Measurements from ENCODE around the gene ZNF174. TPM values are rescaled to one million over a fixed set of nuclear protein-coding genes. Genes with fewer than 3 reads are reported as not detected.

Gene ZNF174
- total RNA-seq, 4 donors from 2014 or later = 12.3 to 16.4 (median 13.4) TPM

DNA sequence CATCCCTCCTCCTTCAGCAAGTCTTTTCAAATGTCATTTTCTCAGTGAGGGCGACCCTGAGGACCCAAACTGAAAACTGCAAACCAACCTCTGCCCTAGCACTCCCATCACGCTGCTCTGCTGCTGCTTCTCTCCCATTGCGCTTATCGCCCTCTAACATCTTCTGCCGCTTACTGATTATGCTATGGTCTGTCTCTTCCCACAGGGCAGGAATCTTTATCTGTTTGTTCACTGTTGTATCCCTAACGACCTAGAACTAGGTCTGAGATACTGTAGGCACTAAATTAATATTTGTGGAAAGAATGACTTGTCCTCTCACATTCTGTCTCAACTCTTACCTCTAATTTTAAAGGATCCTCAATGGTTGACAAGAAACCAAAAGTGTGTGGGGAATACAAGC is 12.7 kb upstream of the ZNF174 start:
- intact Hi-C loops (cut with DNase I; ENCODE audit: low total_unique reads) = no loop called here
- no peak for TF ChIP-seq POLR2A (IDR thresholded peaks at IDR 0.05)
- TF ChIP-seq, protein P1, sequence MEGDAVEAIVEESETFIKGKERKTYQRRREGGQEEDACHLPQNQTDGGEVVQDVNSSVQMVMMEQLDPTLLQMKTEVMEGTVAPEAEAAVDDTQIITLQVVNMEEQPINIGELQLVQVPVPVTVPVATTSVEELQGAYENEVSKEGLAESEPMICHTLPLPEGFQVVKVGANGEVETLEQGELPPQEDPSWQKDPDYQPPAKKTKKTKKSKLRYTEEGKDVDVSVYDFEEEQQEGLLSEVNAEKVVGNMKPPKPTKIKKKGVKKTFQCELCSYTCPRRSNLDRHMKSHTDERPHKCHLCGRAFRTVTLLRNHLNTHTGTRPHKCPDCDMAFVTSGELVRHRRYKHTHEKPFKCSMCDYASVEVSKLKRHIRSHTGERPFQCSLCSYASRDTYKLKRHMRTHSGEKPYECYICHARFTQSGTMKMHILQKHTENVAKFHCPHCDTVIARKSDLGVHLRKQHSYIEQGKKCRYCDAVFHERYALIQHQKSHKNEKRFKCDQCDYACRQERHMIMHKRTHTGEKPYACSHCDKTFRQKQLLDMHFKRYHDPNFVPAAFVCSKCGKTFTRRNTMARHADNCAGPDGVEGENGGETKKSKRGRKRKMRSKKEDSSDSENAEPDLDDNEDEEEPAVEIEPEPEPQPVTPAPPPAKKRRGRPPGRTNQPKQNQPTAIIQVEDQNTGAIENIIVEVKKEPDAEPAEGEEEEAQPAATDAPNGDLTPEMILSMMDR (IDR thresholded peaks at IDR 0.05) = no peak
- WGBS, 2 donors = 98% methylated on average over 6 of the region's 6 CpGs
- H3K4me3 ChIP-seq (ENCODE audit: low read depth, poor library complexity, severe bottlenecking) = no peak overlapping the region
- no peak for DNase-seq (ENCODE audit: low spot score in 2 of 2)

DNA sequence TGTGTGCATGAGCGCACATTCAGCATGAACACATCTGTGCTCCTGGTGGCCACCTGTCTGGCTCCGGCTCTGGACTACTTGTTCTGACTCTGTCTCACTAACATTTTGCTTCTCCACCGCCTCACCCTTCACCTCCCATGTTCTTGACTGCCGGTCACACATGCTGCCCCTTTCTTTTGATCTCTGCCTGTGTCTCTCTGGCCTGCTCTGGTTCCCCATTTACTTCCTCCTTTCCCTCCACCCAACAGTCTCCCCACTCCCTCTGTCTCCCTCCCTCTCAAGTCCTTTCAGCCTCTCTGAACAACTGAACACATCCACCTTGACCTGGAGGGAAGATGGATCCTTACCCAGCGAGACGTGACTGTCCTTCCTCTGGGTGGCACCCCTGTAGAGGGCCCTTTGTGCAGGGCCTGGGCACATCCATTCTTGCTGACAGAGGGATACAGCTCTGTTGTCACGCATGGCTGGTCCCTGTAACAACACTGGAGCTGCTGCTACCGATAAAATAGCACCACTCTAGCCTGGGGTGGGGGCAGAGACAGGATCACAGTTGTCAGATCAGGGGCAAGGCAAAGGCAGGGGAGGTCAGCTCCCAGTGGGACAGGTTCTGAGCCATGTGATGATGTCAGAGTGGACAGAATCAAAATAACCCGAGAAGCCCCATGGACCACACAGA is 11.2 kb upstream of the ZNF174 start:
- H3K4me3 ChIP-seq (ENCODE audit: low read depth, poor library complexity, severe bottlenecking) = no peak overlapping the region
- intact Hi-C loops (cut with DNase I; ENCODE audit: low total_unique reads) = no loop called here
- no peak for TF ChIP-seq POLR2A (IDR thresholded peaks at IDR 0.05)
- TF ChIP-seq, protein P1 (IDR thresholded peaks at IDR 0.05) = no peak
- 84 to 85% methylated on average over 9 of the region's 9 CpGs for WGBS, 2 donors
- DNase-seq (ENCODE audit: low spot score in 2 of 2) = no peak

DNA sequence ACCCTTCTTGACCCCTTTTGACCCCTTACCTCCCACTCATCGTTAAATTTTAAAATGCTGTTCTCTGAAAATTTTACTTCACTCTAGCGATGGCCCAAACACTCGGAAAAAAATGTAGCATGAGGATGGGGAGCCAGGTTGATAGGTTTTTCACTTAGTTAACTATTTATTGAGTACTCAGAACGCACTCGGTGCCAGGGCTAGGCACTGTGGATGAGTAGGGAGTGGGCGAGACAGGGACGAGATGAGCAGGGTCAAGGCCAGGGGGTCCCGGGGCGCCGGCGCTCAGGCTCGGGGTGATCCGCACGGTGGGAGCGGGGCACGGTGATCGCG is 603 bp upstream of the ZNF174 start:
- 0 to 1% methylated on average over 12 to 18 of the region's 18 CpGs for WGBS, 2 donors
- DNase-seq (ENCODE audit: low spot score in 2 of 2) = no peak
- peak overlapping the region; percentile 82 for H3K4me3 ChIP-seq (ENCODE audit: low read depth, poor library complexity, severe bottlenecking)
- intact Hi-C loops (cut with DNase I; ENCODE audit: low total_unique reads) = loop anchor here (10.0 kb wide), 1 partner anchor 96 kb away; the partner anchor contains the start of genes TIGD7 and ZNF75A
- TF ChIP-seq, protein P1 (IDR thresholded peaks at IDR 0.05) = no peak
- no peak for TF ChIP-seq POLR2A (IDR thresholded peaks at IDR 0.05)

DNA sequence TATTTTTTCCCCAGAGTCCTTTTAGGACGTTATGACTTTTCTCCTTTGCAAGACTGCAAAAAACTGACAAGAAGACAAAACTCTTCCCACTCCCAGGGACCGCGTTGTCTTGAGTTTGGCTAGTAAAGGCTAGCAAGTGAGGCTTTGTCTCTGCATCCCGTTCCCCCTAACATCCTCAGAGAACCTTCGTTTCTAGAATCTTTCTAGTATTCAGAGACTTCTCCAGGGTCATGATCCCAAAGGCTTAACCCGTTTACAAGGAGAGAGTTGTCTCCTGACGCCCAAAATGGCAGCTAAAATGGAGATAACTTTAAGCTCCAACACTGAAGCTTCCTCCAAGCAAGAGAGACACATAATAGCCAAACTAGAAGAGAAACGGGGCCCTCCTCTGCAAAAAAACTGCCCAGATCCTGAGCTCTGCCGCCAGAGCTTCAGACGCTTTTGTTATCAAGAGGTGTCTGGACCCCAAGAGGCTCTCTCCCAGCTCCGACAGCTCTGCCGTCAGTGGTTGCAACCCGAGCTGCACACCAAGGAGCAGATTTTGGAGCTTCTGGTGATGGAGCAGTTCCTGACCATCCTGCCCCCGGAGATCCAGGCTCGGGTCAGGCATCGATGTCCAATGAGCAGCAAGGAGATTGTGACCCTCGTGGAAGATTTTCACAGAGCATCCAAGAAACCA is 843 bp downstream of the ZNF174 start:
- 30 to 37% methylated on average over 17 of the region's 17 CpGs for WGBS, 2 donors
- peak overlapping the region; percentile 59 for H3K4me3 ChIP-seq (ENCODE audit: low read depth, poor library complexity, severe bottlenecking)
- intact Hi-C loops (cut with DNase I; ENCODE audit: low total_unique reads) = loop anchor here (10.0 kb wide), 1 partner anchor 97 kb away; the partner anchor contains the start of genes TIGD7 and ZNF75A
- TF ChIP-seq POLR2A (IDR thresholded peaks at IDR 0.05) = no peak
- TF ChIP-seq, protein P1 (IDR thresholded peaks at IDR 0.05) = no peak
- DNase-seq (ENCODE audit: low spot score in 2 of 2) = no peak

DNA sequence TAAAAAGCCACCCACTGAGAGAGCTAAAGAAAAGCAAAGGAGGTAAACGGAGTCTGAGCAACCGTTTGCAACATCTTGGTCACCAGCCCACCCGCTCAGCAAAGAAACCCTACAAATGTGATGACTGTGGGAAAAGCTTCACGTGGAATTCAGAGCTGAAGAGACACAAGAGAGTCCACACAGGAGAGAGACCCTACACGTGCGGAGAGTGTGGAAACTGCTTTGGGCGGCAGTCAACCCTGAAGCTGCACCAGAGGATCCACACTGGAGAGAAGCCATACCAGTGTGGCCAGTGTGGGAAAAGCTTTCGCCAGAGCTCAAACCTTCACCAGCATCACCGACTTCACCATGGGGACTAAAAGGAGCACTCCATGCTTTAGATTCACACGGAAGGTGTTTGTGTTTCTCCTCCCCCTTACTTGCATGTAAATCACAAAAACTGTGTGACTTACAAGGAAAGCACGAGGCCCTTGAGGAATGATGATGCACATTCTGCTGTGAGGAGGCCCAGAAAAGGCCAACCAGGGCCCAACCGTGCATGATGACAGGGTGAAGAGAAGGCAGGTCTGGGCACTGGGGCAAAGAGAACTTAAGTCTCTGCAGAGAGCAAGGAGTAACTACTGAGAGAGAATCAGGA is 7.7 kb downstream of the ZNF174 start:
- no peak for TF ChIP-seq POLR2A (IDR thresholded peaks at IDR 0.05)
- TF ChIP-seq, protein P1 (IDR thresholded peaks at IDR 0.05) = no peak
- 97 to 99% methylated on average over 12 of the region's 12 CpGs for WGBS, 2 donors
- DNase-seq (ENCODE audit: low spot score in 2 of 2) = no peak
- no peak overlapping the region for H3K4me3 ChIP-seq (ENCODE audit: low read depth, poor library complexity, severe bottlenecking)
- intact Hi-C loops (cut with DNase I; ENCODE audit: low total_unique reads) = loop anchor here (10.0 kb wide), 1 partner anchor 104 kb away; the partner anchor contains the start of genes TIGD7 and ZNF75A

Measured in lower leg skin (tissue), 4 donors.